ENCODE data around the gene GYG2. TPM values are rescaled to one million over a fixed set of nuclear protein-coding genes. Genes with fewer than 3 reads are reported as not detected.
A peak's percentile ranks its signal among the peaks of the same experiment; 100 is the strongest.

GYG2 gene
- total and polyA plus RNA-seq, 2 of the 8 experiments (the other 6 are each of a cell fraction or from before 2014, with no cell fraction given), result 52.8 to 65.3 TPM

GRCh38 chrX:2785538-2785937 is 43.2 kb upstream of the GYG2 start:
- H3K4ac ChIP-seq (replicated peaks; ENCODE audit: insufficient read length, low read depth, low read length), result no peak overlapping the region
- no peak overlapping the region for H3K9ac ChIP-seq (replicated peaks in 1 of 4; ENCODE audit: extremely low read depth in 1 of 4, low read depth in 3 of 4, low read length in 3 of 4)
- no peak overlapping the region for H3K56ac ChIP-seq (replicated peaks; ENCODE audit: insufficient read length, low read depth, low read length)
- H4K20me1 ChIP-seq (replicated peaks in 1 of 2; ENCODE audit: control insufficient read depth in 1 of 2, insufficient read depth in 2 of 2, low read length in 2 of 2), result no peaks in the 10 kb centered on the region
- no peak for DNase-seq (ENCODE audit: low read depth in 1 of 2, low spot score in 2 of 2)
- H3K79me1 ChIP-seq (ENCODE audit: low read depth, low read length), result no peaks in the 10 kb centered on the region
- no peak for FAIRE-seq
- 93% methylated on average over 4 of the region's 4 CpGs; no CpG with 5 or more reads in 1 of the 2 experiments for WGBS, 2 experiments (ENCODE audit: extremely low coverage in 1 of 2, insufficient coverage in 1 of 2, insufficient read length in 1 of 2, insufficient replicate concordance in 2 of 2, low coverage in 1 of 2, low lambda C conversion rate in 2 of 2, missing lambda C conversion rate in 1 of 2)
- H3K23me2 ChIP-seq (ENCODE audit: low read depth, low read length), result no peaks in the 10 kb centered on the region
- no peak overlapping the region for H2AK5ac ChIP-seq (ENCODE audit: low read depth, low read length)
- H2AFZ ChIP-seq (ENCODE audit: low read length), result no peak overlapping the region
- no peak overlapping the region for H3K27ac ChIP-seq (ENCODE audit: low read depth, low read length)
- no peak overlapping the region for H4K8ac ChIP-seq (ENCODE audit: extremely low read depth, insufficient read depth, low read length)
- H3K79me2 ChIP-seq (ENCODE audit: control insufficient read depth in 1 of 2, insufficient read depth in 2 of 2, low read length in 2 of 2), result no peaks in the 10 kb centered on the region
- H3K4me3 ChIP-seq (ENCODE audit: extremely low read depth in 1 of 4, insufficient read depth in 2 of 4, low read depth in 3 of 4, low read length in 4 of 4), result no peak overlapping the region
- CTCF ChIA-PET (ENCODE audit: partially characterized antibody), result interaction anchor here (0.6 kb wide), 1 partner anchor 12 kb away, joined by 3 read pairs; no protein-coding TSS in a partner anchor
- no peak overlapping the region for H2BK120ac ChIP-seq (replicated peaks; ENCODE audit: low read depth, low read length)
- no peak overlapping the region for H2BK5ac ChIP-seq (ENCODE audit: low read depth, low read length)
- H2BK15ac ChIP-seq (ENCODE audit: low read length), result no peak overlapping the region
- H2BK20ac ChIP-seq (ENCODE audit: low read length), result no peak overlapping the region; the same call in 1 of the 2 replicates
- no peak overlapping the region for H4K91ac ChIP-seq (replicated peaks; ENCODE audit: insufficient read length, low read length)
- no peaks in the 10 kb centered on the region for H3K9me3 ChIP-seq (ENCODE audit: insufficient read depth in 2 of 2, low read depth in 1 of 2, low read length in 1 of 2)
- 0 out of 2 replicates have a peak overlapping the region, but pooled peaks have one; percentile 50 for H2BK12ac ChIP-seq (ENCODE audit: low read depth, low read length)
- H3K4me1 ChIP-seq (replicated peaks in 1 of 4; ENCODE audit: control insufficient read depth in 3 of 4, insufficient read depth in 4 of 4, low read length in 3 of 4), result peaks cover 0 to 11% (median 6%) of the 10 kb centered on the region in 4 experiments; a peak in 4 of 7 replicates
- POLR2A ChIA-PET (ENCODE audit: partially characterized antibody), result no interaction called here
- no peak overlapping the region for H3K4me2 ChIP-seq (ENCODE audit: insufficient read depth in 1 of 2, low read depth in 2 of 2, low read length in 2 of 2)
- H4K5ac ChIP-seq (ENCODE audit: insufficient read length, low read depth, low read length), result no peak overlapping the region
- H3K27me3 ChIP-seq (replicated peaks in 1 of 4; ENCODE audit: control insufficient read depth in 3 of 4, extremely low read depth in 1 of 4, insufficient read depth in 3 of 4, low read length in 3 of 4), result no peaks in the 10 kb centered on the region
- no peak overlapping the region for H3K18ac ChIP-seq (ENCODE audit: extremely low read depth, low read length)
- H3K23ac ChIP-seq (ENCODE audit: insufficient read length), result no peak overlapping the region
- no peaks in the 10 kb centered on the region for H3K36me3 ChIP-seq (ENCODE audit: control insufficient read depth in 2 of 4, insufficient read depth in 4 of 4, low read length in 3 of 4)
- TF ChIP-seq SIRT6 (IDR thresholded peaks at IDR 0.05; ENCODE audit: low read length) (no peak), KDM1A (IDR thresholded peaks at IDR 0.05; ENCODE audit: borderline replicate concordance, low read length) (no peak), EP300 (IDR thresholded peaks at IDR 0.05; ENCODE audit: borderline replicate concordance in 1 of 2, low read depth in 2 of 2, low read length in 2 of 2) (no peak), POLR2A (IDR thresholded peaks at IDR 0.05; ENCODE audit: control extremely low read depth in 1 of 2, low read depth in 2 of 2, low read length in 2 of 2) (no peak), RXRA (IDR thresholded peaks at IDR 0.05; ENCODE audit: insufficient read depth, low read depth, low read length) (no peak), SIX5 (IDR thresholded peaks at IDR 0.05; ENCODE audit: low read depth, low read length) (no peak)
- no peak overlapping the region for H3K14ac ChIP-seq (ENCODE audit: insufficient read length)
